GM18519 (cell line): ENCODE results near the gene RRAGA.
A peak's percentile ranks its signal among the peaks of the same experiment; 100 is the strongest.
"Not testable (repeated sequence)": the region's sequence is repeated elsewhere in the genome, so short reads cannot be mapped to it uniquely, and the experiment has no call there.

Experiments used
- ATAC-seq: cut with Tn5 transposase; IDR thresholded peaks from one replicate; pipeline ENCODE4 v1.9.1; 2021; ENCODE audit warnings: mild to moderate bottlenecking, moderate library complexity; ENCODE audit not compliant: unreplicated experiment, low FRiP score

Gene RRAGA

DNA sequence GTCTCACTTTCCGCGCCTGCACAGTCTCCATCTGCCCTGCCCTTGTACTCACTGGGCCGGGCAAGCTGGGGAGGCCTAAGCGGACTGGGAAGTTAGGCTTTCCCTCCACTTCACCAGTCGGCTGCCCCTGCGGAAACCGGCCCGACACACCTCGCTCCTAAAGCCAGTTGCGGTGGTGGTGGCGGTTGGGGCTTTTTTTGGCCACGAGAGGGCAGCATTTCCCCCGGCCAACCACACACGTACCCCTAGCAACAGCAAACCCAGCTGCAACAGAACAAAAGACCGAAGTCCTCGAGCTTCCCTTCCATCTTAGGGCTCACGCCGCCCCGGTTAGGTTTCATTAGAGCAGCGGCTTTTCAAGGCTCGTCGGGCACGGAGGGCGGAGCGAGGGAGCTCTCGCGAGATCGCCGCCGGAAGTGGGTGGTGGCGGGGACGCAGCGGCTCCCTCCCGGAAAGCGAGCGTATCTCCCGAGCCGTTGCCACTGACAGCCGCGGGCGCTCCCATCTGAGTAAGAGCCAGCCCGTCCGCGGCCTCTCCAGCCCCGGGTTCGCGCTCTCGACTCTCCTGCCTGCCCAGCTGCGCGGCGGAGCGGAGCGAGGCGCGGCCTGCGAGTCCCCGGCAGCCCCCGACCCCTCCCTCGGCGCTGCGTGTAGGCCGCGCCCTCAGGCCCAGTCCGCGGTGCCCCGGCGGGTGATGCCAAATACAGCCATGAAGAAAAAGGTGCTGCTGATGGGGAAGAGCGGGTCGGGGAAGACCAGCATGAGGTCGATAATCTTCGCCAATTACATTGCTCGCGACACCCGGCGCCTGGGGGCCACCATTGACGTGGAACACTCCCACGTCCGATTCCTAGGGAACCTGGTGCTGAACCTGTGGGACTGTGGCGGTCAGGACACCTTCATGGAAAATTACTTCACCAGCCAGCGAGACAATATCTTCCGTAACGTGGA lies at the start of gene RRAGA:
Gene RRAGA (plus strand): TSS at position 462 of the 951 bp plus-strand sequence. CDS start 233 bp downstream, at position 695.
- ATAC-seq, result peak; percentile 87

GRCh38 chr9:19000133-19000532 lies 49.1 kb upstream of the RRAGA start:
- ATAC-seq, result no peak

DNA sequence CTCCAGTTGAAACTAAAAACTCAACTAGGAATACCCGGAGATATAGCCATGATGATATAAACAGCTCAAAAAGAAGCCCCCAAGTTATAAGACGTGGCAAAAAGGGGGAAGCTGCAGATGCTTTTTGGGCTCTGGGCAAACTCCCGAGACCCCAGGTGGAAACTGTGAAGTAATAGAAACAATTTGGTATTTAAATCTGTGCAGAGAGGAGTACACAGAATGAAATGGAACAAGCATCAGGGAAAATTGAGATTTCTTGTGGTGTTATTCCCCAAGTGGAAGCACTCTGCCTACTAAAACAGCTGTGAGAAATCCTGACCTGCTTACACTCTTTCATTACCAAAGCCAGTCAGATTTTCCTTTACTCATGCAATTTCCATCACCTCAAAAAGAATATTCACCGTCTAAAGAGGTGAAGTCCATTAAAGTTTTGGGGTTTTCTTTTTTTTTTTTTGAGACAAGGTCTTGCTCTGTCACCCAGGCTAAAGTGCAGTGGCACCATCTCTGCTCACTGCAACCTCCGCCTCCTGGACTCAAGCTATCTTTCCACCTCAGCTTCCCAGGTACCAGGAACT lies 39.7 kb upstream of the RRAGA start:
- ATAC-seq, result no peak

DNA sequence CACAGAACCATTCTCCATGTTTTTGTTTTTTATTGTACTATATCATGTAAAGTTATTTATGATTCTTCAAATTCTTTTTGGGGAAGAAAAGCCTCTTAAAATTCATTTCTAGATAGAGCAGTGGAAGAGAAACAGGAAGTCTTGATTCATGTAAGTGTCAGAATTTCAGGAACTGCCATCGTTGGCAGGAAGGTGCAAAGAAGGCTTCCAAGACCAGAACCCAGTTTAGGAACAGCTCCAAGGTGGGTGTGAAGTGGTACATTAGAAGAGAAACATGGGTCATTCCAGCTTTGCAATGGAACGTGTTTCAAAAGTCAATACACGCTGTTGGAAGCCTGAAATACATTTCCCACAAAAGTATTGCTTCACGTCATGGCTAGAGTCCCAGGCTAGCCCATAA lies 31.0 kb upstream of the RRAGA start:
- ATAC-seq, result no peak

GRCh38 chr9:19020886-19021455 lies 28.3 kb upstream of the RRAGA start:
- no peak for ATAC-seq

DNA sequence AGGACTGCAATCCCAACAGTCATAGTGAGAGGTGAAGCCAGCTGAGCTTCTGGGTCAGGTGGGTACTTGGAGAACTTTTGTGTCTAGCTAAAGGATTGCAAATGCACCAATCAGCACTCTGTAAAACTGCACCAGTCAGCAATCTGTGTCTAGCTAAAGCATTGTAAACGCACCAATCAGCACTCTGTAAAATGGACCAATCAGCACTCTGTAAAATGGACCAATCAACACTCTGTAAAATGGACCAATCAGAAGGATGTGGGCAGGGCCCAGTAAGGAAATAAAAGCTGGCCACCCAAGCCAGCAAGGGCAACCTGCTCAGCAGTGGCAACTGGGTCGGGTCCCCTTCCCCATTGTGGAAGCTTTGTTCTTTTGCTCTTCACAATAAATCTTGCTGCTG lies 27.6 kb upstream of the RRAGA start:
- ATAC-seq, result not testable (repeated sequence)

DNA sequence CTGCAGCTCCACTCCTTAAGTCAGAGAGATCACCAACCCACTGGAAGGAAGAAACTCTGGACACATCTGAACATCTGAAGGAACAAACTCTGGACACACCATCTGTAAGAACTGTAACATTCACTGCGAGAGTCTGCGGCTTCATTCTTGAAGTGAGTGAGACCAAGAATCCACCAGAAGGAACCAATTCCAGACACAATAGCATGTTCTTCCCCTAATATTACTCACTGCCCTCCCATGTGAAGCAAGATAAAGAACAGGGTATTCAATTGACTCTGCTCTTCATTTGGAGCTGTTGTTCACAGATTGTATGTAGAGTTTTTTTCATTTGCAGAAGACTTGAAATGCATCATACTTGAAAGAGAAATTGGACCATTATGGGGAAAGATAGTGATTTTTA lies 27.0 kb upstream of the RRAGA start:
- no peak for ATAC-seq

DNA sequence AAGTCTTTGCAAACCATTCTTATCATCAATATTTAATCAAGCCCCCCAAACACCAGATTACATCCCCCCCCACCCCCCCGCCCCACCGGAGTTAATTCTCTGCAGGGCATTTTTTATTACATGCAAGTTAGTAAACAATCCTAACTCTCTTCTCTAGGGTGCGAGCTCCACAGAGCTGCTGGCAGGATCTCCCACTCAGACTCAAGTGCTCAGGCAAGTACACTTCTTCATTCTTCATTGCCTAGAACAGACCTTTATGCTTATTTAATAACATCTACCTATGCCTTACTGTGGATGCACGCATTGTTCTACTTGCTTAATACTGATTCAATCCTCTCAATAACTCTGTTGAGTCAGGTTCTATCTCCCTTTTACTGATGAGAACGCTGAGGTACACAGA lies 26.1 kb upstream of the RRAGA start:
- no peak for ATAC-seq

GRCh38 chr9:19026375-19026774 lies 22.9 kb upstream of the RRAGA start:
- no peak for ATAC-seq

GRCh38 chr9:19027825-19028224 lies 21.4 kb upstream of the RRAGA start:
- ATAC-seq, result no peak

DNA sequence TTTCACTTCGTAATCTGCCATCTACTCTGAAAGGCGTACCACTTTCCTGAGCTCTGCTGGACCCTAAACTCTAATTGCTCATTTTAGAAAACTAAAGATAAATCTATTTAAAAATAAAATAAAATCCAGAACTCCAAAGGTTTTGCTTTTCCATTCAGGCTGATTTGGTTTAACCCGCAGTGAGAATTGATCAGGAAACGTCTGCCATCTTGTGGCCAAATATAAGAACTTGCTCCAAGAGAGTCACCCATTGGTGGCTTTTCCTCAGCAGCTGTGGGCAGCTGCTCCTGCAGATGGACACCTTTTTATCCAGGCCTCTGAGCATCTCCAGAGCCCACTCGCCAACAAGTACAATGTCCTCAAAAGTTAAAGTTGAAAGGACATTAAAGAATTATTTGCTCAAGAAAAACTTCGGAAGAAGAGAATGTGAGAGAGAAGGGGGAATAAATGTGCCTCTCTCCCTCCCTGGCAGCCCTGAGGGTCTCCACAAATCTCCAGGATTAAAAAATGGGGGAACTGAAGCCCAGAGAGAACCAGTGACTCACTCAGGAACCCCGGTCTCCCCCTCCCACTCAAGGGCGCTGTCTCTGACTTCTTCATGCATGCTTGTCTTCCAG lies 20.3 kb upstream of the RRAGA start:
- ATAC-seq, result peak; percentile 48

DNA sequence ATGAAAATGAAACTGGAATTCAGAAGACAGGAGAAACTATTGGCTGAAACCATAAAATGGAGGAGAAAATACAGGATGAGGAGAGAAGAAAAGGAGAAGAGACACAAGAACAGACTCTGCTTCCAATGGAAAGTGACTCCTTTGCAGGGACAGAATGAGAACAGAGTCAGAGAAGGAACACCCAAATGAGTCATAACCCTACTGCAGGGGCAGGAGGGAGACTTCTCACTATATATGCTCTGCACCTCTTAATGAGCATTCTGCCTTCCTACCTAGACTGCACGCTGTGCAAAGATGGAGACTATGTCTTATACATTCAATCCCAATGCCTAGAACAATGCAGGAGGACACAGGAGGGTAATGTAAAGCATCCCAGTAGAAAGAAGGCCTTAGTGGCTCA lies 18.3 kb upstream of the RRAGA start:
- peak; percentile 93 for ATAC-seq

- no peak for ATAC-seq
These were observed 16.8 kb upstream of the RRAGA start for GRCh38 chr9:19032406-19032805.

- ATAC-seq, result no peak
These were observed 16.2 kb upstream of the RRAGA start, which contains the start of gene SAXO1 for GRCh38 chr9:19033015-19033414. SAXO1 (minus strand) TSS chr9:19033209; CDS start chr9:19032908, 301 bp downstream.

DNA sequence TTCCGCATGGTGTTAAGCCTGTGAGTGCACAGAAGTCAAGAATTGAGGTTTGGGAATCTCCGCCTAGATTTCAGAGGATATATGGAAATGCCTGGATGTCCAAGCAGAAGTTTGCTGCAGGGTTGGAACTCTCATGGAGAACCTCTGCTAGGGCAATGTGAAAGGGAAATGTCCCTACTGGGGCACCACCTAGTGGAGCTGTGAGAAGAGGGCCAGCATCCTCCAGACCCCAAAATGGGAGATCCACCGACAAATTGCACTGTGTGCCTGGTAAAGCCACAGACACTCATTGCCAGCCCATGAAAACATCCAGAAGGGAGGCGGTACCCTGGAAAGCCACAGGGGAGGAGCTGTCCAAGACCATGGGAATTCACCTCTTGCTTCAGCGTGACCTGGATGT lies 12.6 kb upstream of the RRAGA start:
- ATAC-seq, result no peak

GRCh38 chr9:19049917-19050636 lies 850 bp downstream of the RRAGA start:
- ATAC-seq, result no peak

DNA sequence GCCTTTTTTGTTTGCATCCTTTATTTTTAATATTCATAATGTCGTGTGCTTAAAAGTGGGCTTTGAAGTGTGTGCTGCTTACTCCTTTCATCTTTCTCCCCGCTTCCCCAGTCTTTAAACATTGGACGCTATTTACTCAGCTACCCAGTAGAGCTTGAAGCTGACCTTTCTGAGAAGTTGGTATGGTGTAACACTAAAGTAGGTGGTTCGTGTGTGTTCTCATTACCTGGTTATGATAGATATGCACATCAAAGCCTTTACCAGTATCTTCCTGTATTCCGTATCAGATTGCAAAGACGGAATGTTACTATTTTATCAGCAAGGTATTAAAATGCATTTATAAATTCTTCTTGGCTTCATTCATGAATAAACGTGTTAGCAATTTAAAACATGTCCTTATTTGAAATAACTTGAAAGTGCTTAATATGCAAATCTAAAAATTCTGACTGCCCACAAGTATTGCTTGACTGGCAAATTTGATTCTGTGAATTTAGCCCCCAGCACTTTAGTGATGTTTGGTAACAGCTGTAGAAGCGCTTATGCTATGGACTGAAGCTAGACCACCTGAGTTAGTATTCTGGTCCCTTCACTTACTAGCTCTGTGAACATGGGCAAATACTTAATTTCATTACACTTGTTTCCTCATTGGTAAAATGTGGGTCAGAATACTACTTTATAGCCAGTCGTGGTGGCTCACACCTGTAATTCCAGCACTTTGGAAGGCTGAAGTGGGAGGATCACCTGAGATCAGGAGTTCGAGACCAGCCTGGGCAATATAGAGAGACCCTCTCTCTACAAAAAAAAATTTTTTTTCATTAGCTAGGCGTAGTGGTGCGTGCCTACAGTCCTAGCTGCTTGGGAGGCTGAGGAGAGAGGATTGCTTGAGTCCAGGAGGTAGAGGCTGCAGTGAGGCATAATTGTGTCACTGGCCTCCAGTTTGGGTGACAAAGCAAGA lies 1.7 kb downstream of the RRAGA start:
- no peak for ATAC-seq

DNA sequence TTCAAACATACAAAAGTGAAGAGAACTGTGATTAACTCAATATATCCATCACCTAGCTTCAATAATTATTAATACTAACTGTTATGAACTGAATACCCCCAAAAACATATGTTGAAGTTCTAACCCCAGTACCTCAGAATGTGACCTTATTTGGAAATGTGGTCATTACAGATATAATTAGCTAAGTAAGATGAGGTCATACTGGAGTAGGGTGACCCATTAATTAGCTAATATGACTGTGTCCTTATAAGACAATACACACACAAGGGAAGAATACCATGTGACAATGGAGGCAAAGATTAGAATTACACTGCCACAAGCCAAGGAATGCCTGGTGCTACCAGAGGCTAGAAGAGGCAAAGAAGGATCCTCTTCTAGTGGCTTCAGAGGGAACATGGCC lies 7.8 kb downstream of the RRAGA start:
- ATAC-seq, result no peak

- no peak for ATAC-seq
These were observed 25.0 kb downstream of the RRAGA start for GRCh38 chr9:19074229-19074628.
